ENCODE data around the gene NEAT1.

Gene NEAT1

GRCh38 chr11:65488273-65489034 lies 65.9 kb downstream of the NEAT1 start:
- Histone ChIP-seq H3K79me2 (ENCODE audit: low read length) (peaks cover 4% of the 10 kb centered on the region; the same call in 1 of the 2 replicates), H3K4me3 (ENCODE audit: low read length) (0 out of 2 replicates have a peak overlapping the region, but pooled peaks have one; percentile 19)

GRCh38 chr11:65489035-65489705 lies 66.6 kb downstream of the NEAT1 start:
- Histone ChIP-seq H4K20me1 (ENCODE audit: insufficient read depth, low read length) (no peaks in the 10 kb centered on the region), H3K79me2 (ENCODE audit: low read length) (peaks cover 8% of the 10 kb centered on the region), H3K4me3 (ENCODE audit: low read length) (no peak overlapping the region), H3K9ac (ENCODE audit: low read length) (no peak overlapping the region), H3K27me3 (ENCODE audit: low read depth, low read length) (no peaks in the 10 kb centered on the region), H3K9me3 (ENCODE audit: insufficient read depth, low read length) (no peaks in the 10 kb centered on the region), H3K27ac (ENCODE audit: low read length) (no peak overlapping the region), H2AFZ (ENCODE audit: low read depth, low read length) (0 out of 2 replicates have a peak overlapping the region, but pooled peaks have one; percentile 53), H3K4me1 (ENCODE audit: low read length) (peaks cover 57% of the 10 kb centered on the region), H3K4me2 (ENCODE audit: low read length) (peak overlapping the region; percentile 35), H3K36me3 (replicated peaks; ENCODE audit: low read depth, low read length) (no peaks in the 10 kb centered on the region)
- TF ChIP-seq EZH2phosphoT487 (IDR thresholded peaks at IDR 0.05; ENCODE audit: low read depth) = no peak
- TF ChIP-seq CTCF (IDR thresholded peaks at IDR 0.05; ENCODE audit: low read depth, low read length) = no peak

More at GRCh38 chr11:65488273-65489034, 65.9 kb downstream of the NEAT1 start:
- peak overlapping the region; percentile 35 for H3K4me2 ChIP-seq (ENCODE audit: low read length)
- no peak overlapping the region for H3K27ac ChIP-seq (ENCODE audit: low read length)
- peaks cover 50% of the 10 kb centered on the region for H3K4me1 ChIP-seq (ENCODE audit: low read length)
- H3K9ac ChIP-seq (ENCODE audit: low read length) = no peak overlapping the region; the same call in 1 of the 2 replicates
- H4K20me1 ChIP-seq (ENCODE audit: insufficient read depth, low read length) = no peaks in the 10 kb centered on the region
- no peaks in the 10 kb centered on the region for H3K9me3 ChIP-seq (ENCODE audit: insufficient read depth, low read length)
- no peak for TF ChIP-seq EZH2phosphoT487 (IDR thresholded peaks at IDR 0.05; ENCODE audit: low read depth)
- H3K27me3 ChIP-seq (ENCODE audit: low read depth, low read length) = no peaks in the 10 kb centered on the region
- peak overlapping the region; percentile 53; the same call in 1 of the 2 replicates for H2AFZ ChIP-seq (ENCODE audit: low read depth, low read length)
- no peaks in the 10 kb centered on the region for H3K36me3 ChIP-seq (replicated peaks; ENCODE audit: low read depth, low read length)

GRCh38 chr11:65489706-65490320 lies 67.2 kb downstream of the NEAT1 start:
- Histone ChIP-seq H2AFZ (ENCODE audit: low read depth, low read length) (no peak overlapping the region), H3K79me2 (ENCODE audit: low read length) (peaks cover 8% of the 10 kb centered on the region), H3K27ac (ENCODE audit: low read length) (no peak overlapping the region), H3K27me3 (ENCODE audit: low read depth, low read length) (no peaks in the 10 kb centered on the region), H3K4me2 (ENCODE audit: low read length) (no peak overlapping the region), H3K36me3 (replicated peaks; ENCODE audit: low read depth, low read length) (no peaks in the 10 kb centered on the region), H3K4me1 (ENCODE audit: low read length) (peaks cover 63% of the 10 kb centered on the region), H4K20me1 (ENCODE audit: insufficient read depth, low read length) (no peaks in the 10 kb centered on the region), H3K4me3 (ENCODE audit: low read length) (no peak overlapping the region), H3K9ac (ENCODE audit: low read length) (no peak overlapping the region), H3K9me3 (ENCODE audit: insufficient read depth, low read length) (no peaks in the 10 kb centered on the region)
- TF ChIP-seq CTCF (IDR thresholded peaks at IDR 0.05; ENCODE audit: low read depth, low read length) (no peak), EZH2phosphoT487 (IDR thresholded peaks at IDR 0.05; ENCODE audit: low read depth) (no peak)

GRCh38 chr11:65491163-65491465 lies 68.5 kb downstream of the NEAT1 start:
- H3K4me2 ChIP-seq (ENCODE audit: low read length) = no peak overlapping the region; the same call in 1 of the 2 replicates
- H3K27ac ChIP-seq (ENCODE audit: low read length) = 0 out of 2 replicates have a peak overlapping the region, but pooled peaks have one; percentile 92

More at GRCh38 chr11:65491163-65491465, 68.5 kb downstream of the NEAT1 start:
- Histone ChIP-seq H3K9me3 (ENCODE audit: insufficient read depth, low read length) (no peaks in the 10 kb centered on the region), H3K27me3 (ENCODE audit: low read depth, low read length) (no peaks in the 10 kb centered on the region), H3K4me3 (ENCODE audit: low read length) (no peak overlapping the region), H3K9ac (ENCODE audit: low read length) (no peak overlapping the region), H3K79me2 (ENCODE audit: low read length) (peaks cover 18% of the 10 kb centered on the region), H3K4me1 (ENCODE audit: low read length) (peaks cover 75% of the 10 kb centered on the region), H2AFZ (ENCODE audit: low read depth, low read length) (no peak overlapping the region), H3K36me3 (replicated peaks; ENCODE audit: low read depth, low read length) (no peaks in the 10 kb centered on the region), H4K20me1 (ENCODE audit: insufficient read depth, low read length) (no peaks in the 10 kb centered on the region)
- TF ChIP-seq EZH2phosphoT487 (IDR thresholded peaks at IDR 0.05; ENCODE audit: low read depth) = no peak
- TF ChIP-seq CTCF (IDR thresholded peaks at IDR 0.05; ENCODE audit: low read depth, low read length) = no peak
